Bronchial smooth muscle cell (primary cell): Measurements from ENCODE around the gene ANXA2R. TPM values are rescaled to one million over a fixed set of nuclear protein-coding genes. Genes with fewer than 3 reads are reported as not detected.

Source experiments
- total RNA-seq: library from RNA; depleted of rRNA; stranded (reverse); fragments of >200 nt; gene quantifications from 2 replicates; pipeline ENCODE4 v1.2.1, GENCODE V29; 2014

ANXA2R gene, protein sequence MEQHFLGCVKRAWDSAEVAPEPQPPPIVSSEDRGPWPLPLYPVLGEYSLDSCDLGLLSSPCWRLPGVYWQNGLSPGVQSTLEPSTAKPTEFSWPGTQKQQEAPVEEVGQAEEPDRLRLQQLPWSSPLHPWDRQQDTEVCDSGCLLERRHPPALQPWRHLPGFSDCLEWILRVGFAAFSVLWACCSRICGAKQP
- total RNA-seq, result 2.5 and 5.7 TPM in 2 replicates

DNA sequence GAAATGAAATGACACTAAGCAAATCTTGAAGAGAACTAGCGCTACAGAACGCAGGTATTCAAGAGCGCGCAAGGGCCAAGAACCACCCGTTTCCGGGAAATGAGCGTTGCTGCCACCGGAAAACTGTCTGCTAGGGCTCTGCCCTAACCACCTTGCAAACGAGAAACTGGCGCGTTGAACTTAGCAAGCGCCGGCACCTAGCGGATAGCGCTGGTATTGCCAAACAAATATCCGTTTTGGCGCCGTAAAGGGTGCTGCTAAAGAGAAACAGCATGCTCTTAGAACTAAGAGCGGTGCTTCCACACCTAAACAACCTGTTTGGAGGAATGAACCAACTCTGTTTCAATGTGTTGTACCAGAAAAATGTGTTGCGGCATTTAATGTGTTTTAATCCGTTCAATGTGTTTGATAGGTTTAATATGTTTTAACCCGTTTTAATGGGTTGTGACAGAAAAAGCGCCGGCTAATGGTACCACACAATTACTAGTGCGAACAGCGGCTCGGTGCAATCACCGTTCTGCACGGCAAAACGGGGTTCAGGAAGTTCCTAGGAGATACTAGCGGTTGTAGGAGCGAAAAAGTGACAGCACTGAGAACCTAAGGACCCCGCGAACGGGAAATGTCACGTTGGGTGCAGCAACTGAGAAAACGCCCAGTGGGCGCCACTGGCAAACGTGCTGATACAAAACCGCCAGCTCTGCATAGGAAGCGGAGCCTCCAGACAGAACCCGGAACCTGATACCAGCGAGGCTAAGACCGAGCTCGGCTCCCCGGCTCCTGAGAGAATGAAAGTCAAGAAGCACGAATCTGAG, at the start of gene ANXA2R:
ANXA2R (minus strand) TSS at position 33 of the 812 bp plus-strand sequence. CDS start 273 bp downstream, outside the sequence.

Other genes with a start within 250 kb of the ANXA2R start
- 87.6 and 223 TPM in 2 replicates for gene SELENOP, start 228.4 kb downstream of the ANXA2R start, total RNA-seq
- 25.9 and 29.2 TPM in 2 replicates for gene ZNF131, start 80.6 kb upstream of the ANXA2R start, total RNA-seq
- gene NIM1K, start 151.9 kb upstream of the ANXA2R start, total RNA-seq, result 3.9 and 4.2 TPM in 2 replicates